ENCODE results near the gene QKI.
A peak's percentile ranks its signal among the peaks of the same experiment; 100 is the strongest.

GRCh38 chr6:163554663-163555062 lies 140.1 kb downstream of the QKI start:
- TF ChIP-seq CTCF (IDR thresholded peaks at IDR 0.05; ENCODE audit: poor library complexity) (peak; percentile 35), EZH2 (IDR thresholded peaks at IDR 0.05; ENCODE audit: borderline replicate concordance) (no peak), EZH2phosphoT487 (IDR thresholded peaks at IDR 0.05; ENCODE audit: low read depth, severe bottlenecking, unreplicated experiment) (no peak)

All from hepatocyte (in vitro differentiated cells).